Bronchial epithelial cell (primary cell): ENCODE data around the gene PXMP2. TPM values are rescaled to one million over a fixed set of nuclear protein-coding genes. Genes with fewer than 3 reads are reported as not detected.
A peak's percentile ranks its signal among the peaks of the same experiment; 100 is the strongest.

Experiments used
- DNase-seq: peaks from one replicate; pipeline ENCODE4 v3.0.0-alpha.2; 2010; ENCODE audit warnings: low read depth
- FAIRE-seq: peaks from 2 replicates; lab custom pipeline; 2011; peaks lifted over from hg19 to GRCh38; lab: Jason Lieb, UNC
- H3K27me3 ChIP-seq: 2 replicates; pipeline ENCODE4 v1.5.1; 2011; ENCODE audit warnings: low read length; ENCODE audit not compliant: control insufficient read depth, insufficient read depth
- H3K36me3 ChIP-seq: 2 replicates; pipeline ENCODE4 v1.5.1; 2011; ENCODE audit warnings: low read length; ENCODE audit not compliant: control insufficient read depth, insufficient read depth
- H3K4me3 ChIP-seq: 2 replicates; pipeline ENCODE4 v1.5.1; 2011; ENCODE audit warnings: mild to moderate bottlenecking, low read depth, low read length, control low read depth
- total RNA-seq: library from RNA; depleted of rRNA; stranded (reverse); fragments of >200 nt; gene quantifications from 2 replicates; pipeline ENCODE4 v1.2.1, GENCODE V29; 2014
- TF ChIP-seq, protein P1 (sequence below): IDR thresholded peaks from 2 replicates; pipeline ENCODE4 v1.5.1; 2011; ENCODE audit warnings: mild to moderate bottlenecking, moderate library complexity, low read length, control low read depth, inconsistent platforms; ENCODE audit not compliant: insufficient read depth, severe bottlenecking

Gene PXMP2
- total RNA-seq, 1 donor from 2014 or later = 12.9 TPM

DNA sequence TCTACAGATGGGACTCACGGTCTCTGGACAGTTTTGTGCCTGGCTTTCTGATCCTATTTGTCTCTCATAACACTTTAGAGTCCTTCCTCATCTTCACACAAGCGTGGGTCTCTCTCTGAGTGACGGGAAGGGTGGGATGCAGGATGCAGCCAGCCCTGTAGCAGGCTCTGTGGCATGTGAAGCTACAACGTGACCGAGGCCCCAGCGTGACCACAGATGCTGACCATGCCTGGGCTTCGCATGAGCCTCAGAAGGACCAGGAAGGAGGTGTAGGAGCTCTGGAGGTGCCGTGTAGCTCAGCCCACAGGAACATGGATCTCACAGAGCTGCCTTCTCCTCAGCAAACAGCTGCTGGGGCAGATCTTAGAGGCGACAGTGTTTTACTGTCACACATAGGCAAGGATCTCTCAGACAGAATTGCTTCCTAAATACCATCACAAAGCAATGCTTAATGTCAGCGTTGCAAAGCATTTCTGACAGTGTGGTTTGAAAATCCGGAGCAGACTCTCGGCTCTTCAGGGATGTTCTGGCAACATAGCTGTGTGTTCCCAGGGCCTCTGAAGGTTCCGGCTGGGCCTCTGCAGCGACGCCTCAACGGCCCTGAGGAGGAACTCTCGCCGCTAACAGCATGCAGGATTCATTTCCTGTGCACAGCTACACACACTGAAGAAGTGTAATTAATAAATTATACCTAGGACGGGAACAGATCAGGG lies 52.4 kb downstream of the PXMP2 start:
- DNase-seq (no peak), FAIRE-seq (no peak)
- Histone ChIP-seq H3K4me3 (no peak overlapping the region), H3K36me3 (peaks cover 47% of the 10 kb centered on the region), H3K27me3 (no peaks in the 10 kb centered on the region)
- TF ChIP-seq, protein P1, sequence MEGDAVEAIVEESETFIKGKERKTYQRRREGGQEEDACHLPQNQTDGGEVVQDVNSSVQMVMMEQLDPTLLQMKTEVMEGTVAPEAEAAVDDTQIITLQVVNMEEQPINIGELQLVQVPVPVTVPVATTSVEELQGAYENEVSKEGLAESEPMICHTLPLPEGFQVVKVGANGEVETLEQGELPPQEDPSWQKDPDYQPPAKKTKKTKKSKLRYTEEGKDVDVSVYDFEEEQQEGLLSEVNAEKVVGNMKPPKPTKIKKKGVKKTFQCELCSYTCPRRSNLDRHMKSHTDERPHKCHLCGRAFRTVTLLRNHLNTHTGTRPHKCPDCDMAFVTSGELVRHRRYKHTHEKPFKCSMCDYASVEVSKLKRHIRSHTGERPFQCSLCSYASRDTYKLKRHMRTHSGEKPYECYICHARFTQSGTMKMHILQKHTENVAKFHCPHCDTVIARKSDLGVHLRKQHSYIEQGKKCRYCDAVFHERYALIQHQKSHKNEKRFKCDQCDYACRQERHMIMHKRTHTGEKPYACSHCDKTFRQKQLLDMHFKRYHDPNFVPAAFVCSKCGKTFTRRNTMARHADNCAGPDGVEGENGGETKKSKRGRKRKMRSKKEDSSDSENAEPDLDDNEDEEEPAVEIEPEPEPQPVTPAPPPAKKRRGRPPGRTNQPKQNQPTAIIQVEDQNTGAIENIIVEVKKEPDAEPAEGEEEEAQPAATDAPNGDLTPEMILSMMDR = no peak

DNA sequence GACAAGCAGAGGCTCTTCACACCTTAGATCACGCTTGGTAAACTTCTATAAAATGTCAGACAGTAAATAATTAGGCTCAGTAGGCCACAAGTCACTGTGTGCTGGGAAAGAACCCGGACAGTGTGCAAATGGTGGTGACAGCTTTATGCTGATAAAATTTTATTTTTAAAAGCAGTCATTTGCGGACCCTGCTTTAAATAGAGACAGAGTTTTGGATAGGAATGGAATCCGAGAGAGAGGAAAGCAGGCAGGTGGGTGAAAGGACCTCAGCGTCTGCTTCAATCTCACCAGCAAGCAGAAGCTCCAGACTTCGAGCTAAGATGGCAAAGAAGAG lies 52.9 kb downstream of the PXMP2 start:
- no peaks in the 10 kb centered on the region for H3K27me3 ChIP-seq
- FAIRE-seq = no peak
- DNase-seq = no peak
- no peak overlapping the region for H3K4me3 ChIP-seq
- peaks cover 47% of the 10 kb centered on the region for H3K36me3 ChIP-seq
- TF ChIP-seq, protein P1 = no peak

DNA sequence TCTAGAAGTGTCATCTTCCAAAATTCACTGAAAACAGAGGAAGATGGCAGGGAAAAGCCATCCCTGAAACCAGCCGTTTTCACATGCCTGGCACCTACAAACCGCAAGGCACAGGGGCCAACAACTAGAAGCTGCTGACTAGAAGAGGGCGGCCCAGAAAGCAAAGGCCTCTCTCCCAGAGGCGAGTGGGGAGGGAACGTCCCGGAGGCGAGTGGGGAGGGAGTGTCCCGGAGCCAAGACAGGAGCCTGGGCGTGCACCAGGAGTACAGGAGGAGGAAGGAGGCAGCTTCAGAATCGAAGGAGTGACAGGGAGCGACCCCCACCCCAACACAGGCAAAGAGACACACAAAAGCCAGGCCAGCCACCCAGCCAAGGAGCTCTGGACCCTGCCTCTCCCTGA lies 53.3 kb downstream of the PXMP2 start:
- peaks cover 47% of the 10 kb centered on the region for H3K36me3 ChIP-seq
- TF ChIP-seq, protein P1 = no peak
- H3K4me3 ChIP-seq = no peak overlapping the region
- no peaks in the 10 kb centered on the region for H3K27me3 ChIP-seq
- DNase-seq = no peak
- no peak for FAIRE-seq

DNA sequence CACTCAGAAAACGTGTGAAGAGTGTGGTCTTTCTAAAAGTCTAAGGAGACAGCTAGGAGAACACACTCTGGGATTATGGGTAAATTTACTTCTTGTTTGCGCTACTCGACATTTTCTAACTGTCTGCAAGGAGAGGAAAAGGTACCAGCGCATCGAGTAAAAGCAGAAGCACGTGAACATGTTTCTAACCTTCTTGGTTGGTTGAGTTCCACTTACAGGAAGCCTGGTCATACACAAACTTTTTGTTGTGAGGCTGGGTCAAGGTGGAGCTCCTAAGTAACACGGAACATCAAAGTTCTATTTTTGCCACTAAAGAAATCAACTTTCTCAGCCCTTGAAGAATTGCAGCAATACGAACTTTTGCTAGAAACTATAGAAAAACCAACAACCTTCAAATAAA lies 54.2 kb downstream of the PXMP2 start:
- DNase-seq (no peak), FAIRE-seq (no peak)
- Histone ChIP-seq H3K4me3 (no peak overlapping the region), H3K36me3 (peaks cover 44% of the 10 kb centered on the region), H3K27me3 (no peaks in the 10 kb centered on the region)
- TF ChIP-seq, protein P1 = no peak

DNA sequence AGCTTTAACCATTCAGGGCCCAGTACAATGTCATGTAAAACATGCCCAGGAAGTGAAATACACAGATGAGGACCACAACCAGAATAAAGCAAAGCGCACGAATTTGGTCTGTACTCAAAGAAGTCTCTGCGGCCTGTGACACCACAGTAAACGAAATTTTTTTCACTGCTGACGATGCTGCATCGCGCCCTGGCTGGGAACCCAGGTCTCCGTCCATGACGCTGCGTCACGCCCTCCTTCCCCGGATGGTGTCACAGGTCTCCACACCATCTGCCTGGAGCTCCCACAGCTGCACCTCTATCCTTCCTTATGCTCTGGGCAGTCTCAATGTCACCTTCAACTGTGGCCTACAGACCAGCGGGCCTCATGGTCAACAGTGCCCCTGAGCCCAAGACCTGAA lies 56.4 kb downstream of the PXMP2 start:
- Histone ChIP-seq H3K36me3 (peaks cover 59% of the 10 kb centered on the region), H3K27me3 (no peaks in the 10 kb centered on the region), H3K4me3 (no peak overlapping the region)
- TF ChIP-seq, protein P1 = no peak
- no peak for DNase-seq
- FAIRE-seq = peak; percentile 7

DNA sequence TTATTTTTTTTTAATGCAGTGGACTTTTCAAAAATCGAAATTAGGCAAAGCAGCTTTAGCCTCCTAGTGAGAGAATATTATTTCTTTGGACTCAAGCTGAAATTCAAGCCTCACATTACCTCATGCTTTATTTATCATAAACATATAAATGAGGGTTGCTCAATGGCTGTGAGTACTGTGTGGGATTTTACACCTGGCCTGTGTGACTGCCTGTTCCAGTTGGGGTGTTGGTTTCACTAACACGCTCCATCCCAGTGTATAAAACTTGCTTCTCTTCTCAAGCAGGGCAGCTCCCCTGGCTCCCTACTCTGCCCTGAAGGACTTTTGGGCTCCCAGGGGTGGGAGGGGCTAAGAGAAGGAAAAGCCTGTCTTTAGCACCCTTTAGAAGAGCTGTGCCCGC lies 59.2 kb downstream of the PXMP2 start:
- Histone ChIP-seq H3K36me3 (peaks cover 62% of the 10 kb centered on the region), H3K4me3 (no peak overlapping the region), H3K27me3 (no peaks in the 10 kb centered on the region)
- no peak for FAIRE-seq
- TF ChIP-seq, protein P1 = no peak
- no peak for DNase-seq
